ENCODE results near the gene DUSP22. TPM values are rescaled to one million over a fixed set of nuclear protein-coding genes. Genes with fewer than 3 reads are reported as not detected.

Gene DUSP22
- total RNA-seq, 1 experiment from 2014 or later, result 25.0 TPM

- Histone ChIP-seq H3K56ac (ENCODE audit: insufficient read length, low read depth, low read length) (no peak overlapping the region), H3K4ac (ENCODE audit: low read depth, low read length) (no peak overlapping the region), H2BK12ac (ENCODE audit: insufficient read length, low read depth, low read length) (no peak overlapping the region), H2AK5ac (ENCODE audit: insufficient read length, low read length) (no peak overlapping the region), H3K4me2 (ENCODE audit: insufficient read depth, insufficient read length, low read length) (no peak overlapping the region), H2AFZ (ENCODE audit: low read length) (no peak overlapping the region), H4K91ac (ENCODE audit: insufficient read length, low read depth, low read length) (no peak overlapping the region), H3K27ac (ENCODE audit: insufficient read length, low read depth, low read length) (no peak overlapping the region), H3K9me3 (ENCODE audit: control insufficient read depth, low read depth, low read length) (peaks cover 87% of the 10 kb centered on the region), H3K18ac (ENCODE audit: insufficient read length, low read depth, low read length) (no peak overlapping the region), H4K8ac (replicated peaks; ENCODE audit: insufficient read length, low read depth, low read length) (no peak overlapping the region), H3K27me3 (ENCODE audit: insufficient read depth, low read length) (no peaks in the 10 kb centered on the region), H2BK5ac (ENCODE audit: insufficient read length, low read length) (no peak overlapping the region), H3T11ph (ENCODE audit: low read length) (no peak overlapping the region), H3K79me1 (ENCODE audit: insufficient read depth, low read depth, low read length, poor library complexity, severe bottlenecking) (no peaks in the 10 kb centered on the region), H3K14ac (ENCODE audit: insufficient read depth, low read length) (no peak overlapping the region), H2BK15ac (ENCODE audit: low read depth, low read length) (no peak overlapping the region), H4K20me1 (ENCODE audit: control insufficient read depth, insufficient read depth, insufficient read length) (no peaks in the 10 kb centered on the region), H3K79me2 (ENCODE audit: insufficient read depth, low read length) (no peaks in the 10 kb centered on the region), H2BK20ac (ENCODE audit: low read depth, low read length, poor library complexity, severe bottlenecking) (no peak overlapping the region), H3K4me1 (ENCODE audit: insufficient read depth, low read length) (no peaks in the 10 kb centered on the region), H3K9ac (ENCODE audit: extremely low read depth, insufficient read length, low read length) (no peak overlapping the region), H2BK120ac (ENCODE audit: low read depth, low read length, poor library complexity, severe bottlenecking) (no peak overlapping the region), H3K23ac (ENCODE audit: insufficient read length, low read depth, low read length) (no peak overlapping the region), H4K5ac (ENCODE audit: insufficient read length, low read depth, low read length) (no peak overlapping the region), H3K23me2 (ENCODE audit: insufficient read length, low read depth, low read length, poor library complexity, severe bottlenecking) (no peaks in the 10 kb centered on the region)
- no peaks in the 10 kb centered on the region for H3K4me1 Mint-ChIP-seq
- DNase-seq, result no peak
- TF ChIP-seq, protein P1, sequence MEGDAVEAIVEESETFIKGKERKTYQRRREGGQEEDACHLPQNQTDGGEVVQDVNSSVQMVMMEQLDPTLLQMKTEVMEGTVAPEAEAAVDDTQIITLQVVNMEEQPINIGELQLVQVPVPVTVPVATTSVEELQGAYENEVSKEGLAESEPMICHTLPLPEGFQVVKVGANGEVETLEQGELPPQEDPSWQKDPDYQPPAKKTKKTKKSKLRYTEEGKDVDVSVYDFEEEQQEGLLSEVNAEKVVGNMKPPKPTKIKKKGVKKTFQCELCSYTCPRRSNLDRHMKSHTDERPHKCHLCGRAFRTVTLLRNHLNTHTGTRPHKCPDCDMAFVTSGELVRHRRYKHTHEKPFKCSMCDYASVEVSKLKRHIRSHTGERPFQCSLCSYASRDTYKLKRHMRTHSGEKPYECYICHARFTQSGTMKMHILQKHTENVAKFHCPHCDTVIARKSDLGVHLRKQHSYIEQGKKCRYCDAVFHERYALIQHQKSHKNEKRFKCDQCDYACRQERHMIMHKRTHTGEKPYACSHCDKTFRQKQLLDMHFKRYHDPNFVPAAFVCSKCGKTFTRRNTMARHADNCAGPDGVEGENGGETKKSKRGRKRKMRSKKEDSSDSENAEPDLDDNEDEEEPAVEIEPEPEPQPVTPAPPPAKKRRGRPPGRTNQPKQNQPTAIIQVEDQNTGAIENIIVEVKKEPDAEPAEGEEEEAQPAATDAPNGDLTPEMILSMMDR (conservative IDR thresholded peaks at IDR 0.05), result no peak
- no peak overlapping the region; a peak in 1 of 7 replicates for H3K27ac Mint-ChIP-seq
- H3K4me3 Mint-ChIP-seq, result no peak overlapping the region
- H3K36me3 Mint-ChIP-seq (ENCODE audit: insufficient read depth in 1 of 3, low read depth in 3 of 3), result peaks cover 4 to 29% (median 10%) of the 10 kb centered on the region in 3 experiments; a peak in 5 of 7 replicates
- H3K27me3 Mint-ChIP-seq (ENCODE audit: low read depth), result no peaks in the 10 kb centered on the region; the same call in 1 of the 2 replicates
- peaks cover 70 to 73% of the 10 kb centered on the region in 2 experiments for H3K9me3 Mint-ChIP-seq
- no CpG with 5 or more reads among the region's 10 CpGs for WGBS (ENCODE audit: extremely low coverage, insufficient read length, low lambda C conversion rate)
Measured at GRCh38 chr6:337805-338368, 45.6 kb downstream of the DUSP22 start.

Data from H9 (cell line).